Limb (tissue), 2 donors: ENCODE data around the gene TMEM72.

Experiments
- DNase-seq, 2 donors: peaks; one replicate each; pipeline ENCODE4 v3.0.0-alpha.2; 2016; ENCODE audit errors: extremely low spot score in 2 of 2

TMEM72 gene

DNA sequence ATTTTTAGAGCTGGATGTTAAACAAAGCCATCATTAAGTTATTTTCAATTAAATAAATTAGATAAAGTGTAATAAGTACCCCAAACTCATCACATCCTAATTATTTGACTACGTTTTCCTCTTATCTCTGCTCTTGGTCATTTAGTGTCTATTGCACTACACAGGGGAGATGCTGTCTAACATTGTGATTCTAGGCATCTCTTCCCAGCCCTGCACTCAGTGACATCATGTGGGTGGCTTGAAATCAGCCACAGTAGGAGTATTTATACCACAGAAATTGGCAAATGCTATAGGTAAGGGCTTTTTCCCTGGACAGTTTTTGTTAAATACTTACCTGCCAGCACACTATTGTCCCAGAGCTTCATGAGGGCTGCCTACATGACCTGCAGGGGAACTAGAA lies 21.3 kb upstream of the TMEM72 start:
- DNase-seq = no peak

DNA sequence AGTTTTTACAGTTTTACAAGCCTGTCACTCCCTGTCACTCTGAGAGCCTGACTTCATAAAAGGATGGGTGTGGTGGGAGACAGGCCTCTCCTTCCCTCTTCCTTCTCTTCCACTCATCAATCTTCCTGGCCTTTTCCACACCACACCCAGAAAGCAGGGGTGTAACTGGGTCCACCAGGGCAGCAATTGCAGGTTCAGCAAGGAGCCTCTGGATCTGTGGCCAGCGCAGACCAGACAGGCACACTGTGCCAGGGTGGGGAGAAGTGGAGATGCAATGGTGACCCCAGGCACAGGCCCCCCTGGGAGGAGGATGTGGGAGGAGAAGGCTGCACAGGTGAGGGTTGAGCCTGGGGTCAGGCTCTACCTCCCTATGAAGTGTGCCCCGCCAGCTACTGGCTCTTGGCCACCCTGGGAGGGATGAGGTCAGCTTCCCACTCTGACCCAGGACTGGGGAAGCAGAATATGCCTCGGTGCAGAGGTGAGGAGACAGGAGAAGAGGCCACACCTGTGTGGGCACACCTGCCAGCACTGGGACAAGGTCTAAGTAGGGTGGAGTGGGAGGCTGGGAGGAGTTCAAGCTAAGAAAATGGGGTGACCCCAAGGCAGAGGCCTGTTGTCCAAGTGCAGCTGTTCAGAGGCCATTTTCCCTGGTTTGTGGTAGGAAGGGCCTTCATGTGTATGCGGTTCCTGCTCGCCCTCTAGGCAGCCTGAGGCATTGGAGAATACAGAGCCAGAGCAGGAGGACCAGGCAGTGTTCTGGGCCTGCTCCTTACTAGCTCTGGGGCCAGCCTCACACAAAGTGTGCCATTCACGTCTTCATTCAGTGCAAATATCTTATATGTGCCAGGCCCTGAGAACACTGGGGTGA lies 20.2 kb upstream of the TMEM72 start:
- no peak for DNase-seq

DNA sequence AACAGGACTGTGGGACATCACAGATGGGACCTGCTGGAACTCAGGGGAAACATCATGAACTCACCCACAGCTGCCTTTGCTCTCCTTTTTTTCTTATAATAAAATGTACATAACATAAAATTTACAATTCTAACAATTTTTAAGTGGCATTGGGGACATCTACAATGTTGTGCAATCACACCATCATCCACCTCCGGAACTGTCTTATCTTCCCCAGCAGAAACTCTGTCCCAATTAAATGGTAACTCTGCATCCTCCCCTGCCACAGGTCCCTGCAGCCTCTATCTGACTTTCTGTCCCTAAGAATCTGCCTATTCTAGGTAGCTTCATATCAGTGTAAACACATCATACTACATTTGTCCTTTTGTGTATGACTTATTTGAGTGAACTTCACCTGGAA lies 19.4 kb upstream of the TMEM72 start:
- no peak for DNase-seq

DNA sequence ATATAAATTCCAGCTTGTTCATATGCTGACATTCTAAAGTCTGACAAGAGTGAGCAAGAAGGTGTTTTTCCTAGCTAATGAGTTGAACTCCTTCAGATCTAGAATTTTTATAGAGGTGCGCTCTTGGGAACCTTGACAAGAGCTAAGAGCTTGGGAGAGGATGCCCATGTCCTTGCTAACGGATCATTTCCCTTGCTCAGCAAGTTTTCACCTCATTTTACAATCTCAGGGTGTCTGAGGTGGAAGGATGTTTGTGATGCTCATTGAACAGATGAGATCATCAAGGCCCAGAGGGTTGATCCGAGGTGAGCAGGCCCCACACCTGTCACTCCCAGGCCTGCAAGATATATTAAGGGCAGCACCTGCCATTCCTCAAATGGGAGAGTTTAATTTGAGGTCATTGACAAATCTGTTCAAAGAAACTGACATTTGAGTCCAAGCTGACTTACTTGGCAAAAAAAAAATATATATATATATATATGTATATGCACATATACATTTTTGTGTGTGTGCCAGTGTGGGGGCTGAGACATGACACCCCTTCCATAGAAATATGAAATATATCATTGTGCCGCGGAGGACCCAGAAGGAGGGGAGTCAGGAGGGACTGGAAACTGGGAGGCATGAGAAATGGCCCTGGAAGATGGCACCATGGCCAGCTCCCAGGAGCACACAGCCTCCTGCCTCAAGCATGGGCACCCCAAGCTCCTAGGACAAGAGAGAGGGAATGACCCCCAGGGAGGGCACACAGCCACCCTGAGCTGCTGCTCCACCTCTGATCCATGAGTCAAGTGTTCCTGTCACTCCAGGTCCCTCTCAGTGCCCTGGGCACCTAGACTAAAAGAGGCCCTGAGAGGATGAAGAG lies 17.3 kb upstream of the TMEM72 start:
- no peak for DNase-seq

DNA sequence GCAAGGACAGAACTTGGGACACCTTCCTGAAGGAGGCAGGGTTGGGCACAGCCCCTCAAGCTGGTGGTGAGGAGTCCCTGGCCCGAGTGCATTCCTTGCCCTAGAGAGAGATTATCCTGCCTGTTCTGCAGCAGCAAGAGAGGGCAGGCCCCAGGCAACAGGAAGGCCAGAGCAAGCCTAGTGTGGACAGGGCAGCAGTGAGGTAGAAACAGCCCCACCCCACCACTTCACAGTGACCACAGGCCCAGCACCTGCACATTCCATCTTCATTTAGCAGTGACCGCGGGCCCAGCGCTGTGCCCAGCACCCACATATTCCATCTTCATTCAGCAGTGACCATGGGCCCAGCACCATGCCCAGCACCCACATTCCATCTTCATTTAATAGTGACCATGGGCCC lies 16.4 kb upstream of the TMEM72 start:
- DNase-seq = no peak

DNA sequence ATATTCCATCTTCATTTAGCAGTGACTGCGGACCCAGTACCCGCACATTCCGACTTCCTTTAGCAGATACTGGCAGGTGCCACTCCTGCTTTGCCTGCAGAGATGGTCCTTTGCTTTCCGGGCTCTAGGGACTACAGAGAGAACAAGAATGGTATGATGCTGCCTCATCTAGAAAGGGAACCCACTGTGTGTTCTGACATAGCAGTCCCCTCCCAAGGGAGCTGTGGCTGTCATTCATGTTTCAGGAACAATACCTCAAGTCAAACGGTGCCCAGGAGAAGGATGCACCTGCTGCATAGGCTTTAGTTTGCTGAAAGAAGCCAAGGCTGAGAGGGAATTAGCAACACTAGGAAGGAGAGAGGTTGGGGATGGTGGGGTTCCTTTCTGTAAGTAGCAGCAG lies 15.9 kb upstream of the TMEM72 start:
- no peak for DNase-seq

DNA sequence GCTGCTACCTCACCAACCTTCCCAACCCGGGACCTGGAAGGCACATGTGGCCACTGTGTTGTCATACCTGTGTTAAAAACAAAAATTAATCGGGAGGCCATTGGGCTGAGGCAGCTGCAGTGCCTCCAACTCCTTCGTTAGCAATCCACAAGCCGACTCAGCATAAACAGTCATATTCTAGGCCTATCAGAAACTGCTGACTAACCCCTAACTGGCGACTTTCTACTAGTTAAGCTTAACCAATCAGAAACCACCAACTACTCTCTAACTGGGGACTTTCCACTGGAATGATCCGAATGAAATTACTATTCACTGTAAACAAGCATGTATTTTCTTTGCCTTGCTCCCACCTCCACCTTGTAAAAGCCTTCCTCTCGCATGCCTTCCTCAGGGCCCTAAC lies 14.1 kb upstream of the TMEM72 start:
- no peak for DNase-seq

DNA sequence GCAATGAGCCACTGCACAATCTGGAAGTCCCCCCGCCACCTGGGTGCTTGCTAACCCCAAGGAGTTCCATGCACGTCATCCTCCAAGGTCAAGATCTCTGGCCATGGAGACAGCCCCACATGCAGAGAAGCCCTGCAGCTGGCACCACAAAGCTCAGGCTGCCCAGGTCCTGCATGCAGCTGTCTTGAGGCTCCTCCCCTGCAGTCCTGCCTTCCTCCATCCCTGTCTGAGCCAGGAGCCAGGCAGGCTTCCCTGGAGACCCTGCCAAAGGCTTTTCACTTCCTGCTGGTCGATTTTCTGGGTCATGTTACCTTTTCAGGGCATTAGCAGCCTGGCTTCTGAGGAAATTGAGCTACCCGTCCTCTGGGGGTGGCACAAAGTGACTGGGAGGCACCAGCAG lies 12.5 kb upstream of the TMEM72 start:
- no peak for DNase-seq

DNA sequence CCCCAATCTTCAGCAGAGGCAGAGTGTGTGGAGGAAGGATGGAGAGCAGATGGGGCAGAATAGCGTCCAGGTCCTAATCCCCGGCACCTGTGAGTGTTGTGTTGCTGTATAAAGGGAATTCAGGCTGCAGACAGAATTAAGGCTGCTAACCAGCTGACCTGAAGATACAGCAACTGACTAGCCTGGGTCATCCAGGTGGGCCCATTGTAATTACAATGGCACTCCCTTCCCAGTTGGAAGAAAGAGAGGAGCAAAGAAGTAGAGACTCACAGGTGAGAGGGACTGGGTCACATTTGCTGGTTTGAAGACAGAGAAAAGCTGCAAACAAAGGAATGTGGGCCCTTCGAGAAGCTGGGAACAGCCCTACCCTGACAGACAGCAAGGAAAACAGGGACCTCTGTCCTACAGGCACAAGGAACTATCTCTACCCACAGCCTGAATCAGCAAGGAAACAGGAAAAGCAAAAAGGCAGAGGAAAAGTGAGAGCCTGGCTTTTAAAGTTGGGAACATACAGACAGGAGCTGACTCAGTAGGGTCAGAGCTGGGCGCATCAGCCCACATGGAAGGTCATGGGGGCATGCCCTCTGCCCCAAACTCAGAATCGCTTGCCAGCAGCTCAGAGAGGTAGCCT lies 11.6 kb upstream of the TMEM72 start:
- DNase-seq = no peak

DNA sequence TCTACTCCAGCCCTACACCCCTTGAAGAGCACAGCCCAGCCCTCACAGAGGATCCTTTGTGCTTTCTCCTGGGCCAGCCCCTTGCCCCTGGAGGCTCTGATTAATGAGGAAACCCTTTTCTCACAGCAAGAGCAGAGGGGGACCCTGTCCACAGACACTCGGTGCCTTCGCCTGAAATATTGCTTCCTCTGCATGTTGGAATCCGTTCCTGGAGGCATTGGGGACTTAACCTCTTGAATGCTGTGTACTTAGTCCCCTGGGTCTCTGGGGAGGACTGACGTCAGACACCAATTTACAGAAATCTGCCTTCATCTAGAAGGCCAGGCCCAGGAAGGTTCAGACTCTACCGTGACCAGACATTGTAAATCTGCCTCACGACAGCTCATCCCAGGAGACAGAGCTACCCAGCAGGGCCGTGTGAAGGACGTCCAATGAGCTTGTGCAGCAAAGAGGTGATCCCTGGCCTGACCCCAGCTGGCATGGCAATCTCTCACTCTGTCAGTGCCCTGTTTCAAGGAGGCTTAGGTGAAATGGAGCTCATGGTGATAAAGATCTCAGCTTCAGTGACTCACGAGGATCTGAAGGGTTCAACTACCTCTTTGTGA lies 8.1 kb upstream of the TMEM72 start:
- DNase-seq = no peak

DNA sequence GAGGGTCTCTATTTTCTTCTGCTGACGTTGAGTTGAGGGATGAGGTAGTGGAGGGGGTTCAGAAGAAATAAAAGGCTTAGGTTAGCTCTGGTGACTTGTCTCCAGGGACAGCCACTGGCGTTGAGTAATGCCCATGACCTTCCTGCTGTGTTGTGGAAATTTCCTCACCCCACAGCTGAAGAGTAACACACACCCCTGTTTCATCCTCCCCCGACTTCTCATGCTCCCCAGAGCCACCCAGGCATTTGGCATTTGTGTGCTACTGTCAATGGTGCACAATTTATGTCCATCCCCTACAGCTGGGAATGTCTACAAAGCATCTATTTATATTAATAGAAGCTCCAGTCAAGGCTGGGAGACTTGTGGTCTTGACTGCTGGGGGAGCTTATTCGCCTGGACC lies 4.7 kb upstream of the TMEM72 start:
- no peak for DNase-seq

DNA sequence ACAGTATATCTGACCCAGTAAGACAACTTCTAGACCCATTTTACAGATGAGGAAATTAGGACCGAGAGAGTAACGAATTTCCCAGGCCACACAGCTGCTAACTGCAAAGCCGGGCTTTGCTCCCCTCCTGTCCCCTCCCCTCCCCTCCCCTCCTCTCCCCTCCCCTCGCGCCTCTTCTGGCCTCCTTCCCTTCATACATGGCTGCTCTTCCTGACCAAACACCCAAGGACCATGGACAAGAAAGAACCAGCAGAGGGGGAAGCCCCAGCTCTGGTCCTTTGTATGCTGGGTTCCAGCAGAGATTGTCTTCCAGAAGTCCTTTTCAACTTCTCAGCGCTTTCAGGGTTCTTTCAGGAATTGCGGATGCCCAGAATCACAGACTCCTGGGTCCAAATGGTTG lies 3.6 kb upstream of the TMEM72 start:
- DNase-seq = no peak

DNA sequence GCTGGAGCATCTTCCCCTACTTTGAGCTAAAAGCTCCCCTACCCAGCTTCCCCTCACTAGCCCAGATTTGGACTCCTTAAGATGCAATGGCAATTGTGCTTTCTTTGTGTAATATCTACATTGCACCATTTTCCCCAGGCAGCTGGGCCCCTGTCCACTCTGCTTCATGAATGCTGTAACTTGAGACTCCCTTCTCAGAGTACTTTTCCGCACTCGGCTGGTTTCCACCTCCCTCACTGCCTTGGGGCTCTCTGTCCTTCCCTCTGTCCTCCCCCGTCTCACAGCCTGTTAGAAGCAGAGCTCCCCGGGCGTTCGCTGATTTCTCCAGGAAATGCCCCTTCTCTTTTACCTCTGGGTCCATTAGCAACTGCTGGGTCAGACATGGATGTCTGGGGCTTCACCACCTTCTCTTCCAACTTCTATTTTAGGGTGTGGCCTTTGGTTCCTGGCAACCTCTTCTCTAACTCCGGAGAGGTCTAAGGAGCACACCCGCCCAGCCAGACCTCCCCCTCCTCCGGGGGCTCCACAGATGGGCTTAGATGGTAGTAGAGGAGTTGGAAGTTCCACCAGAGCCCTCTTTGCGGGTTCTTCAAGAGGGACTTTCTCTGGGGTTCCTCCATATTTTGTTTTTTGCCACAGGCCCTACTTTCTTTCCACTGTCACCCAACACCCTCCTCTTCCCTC lies 2.9 kb upstream of the TMEM72 start:
- peak; percentile 48 to 60 for DNase-seq

DNA sequence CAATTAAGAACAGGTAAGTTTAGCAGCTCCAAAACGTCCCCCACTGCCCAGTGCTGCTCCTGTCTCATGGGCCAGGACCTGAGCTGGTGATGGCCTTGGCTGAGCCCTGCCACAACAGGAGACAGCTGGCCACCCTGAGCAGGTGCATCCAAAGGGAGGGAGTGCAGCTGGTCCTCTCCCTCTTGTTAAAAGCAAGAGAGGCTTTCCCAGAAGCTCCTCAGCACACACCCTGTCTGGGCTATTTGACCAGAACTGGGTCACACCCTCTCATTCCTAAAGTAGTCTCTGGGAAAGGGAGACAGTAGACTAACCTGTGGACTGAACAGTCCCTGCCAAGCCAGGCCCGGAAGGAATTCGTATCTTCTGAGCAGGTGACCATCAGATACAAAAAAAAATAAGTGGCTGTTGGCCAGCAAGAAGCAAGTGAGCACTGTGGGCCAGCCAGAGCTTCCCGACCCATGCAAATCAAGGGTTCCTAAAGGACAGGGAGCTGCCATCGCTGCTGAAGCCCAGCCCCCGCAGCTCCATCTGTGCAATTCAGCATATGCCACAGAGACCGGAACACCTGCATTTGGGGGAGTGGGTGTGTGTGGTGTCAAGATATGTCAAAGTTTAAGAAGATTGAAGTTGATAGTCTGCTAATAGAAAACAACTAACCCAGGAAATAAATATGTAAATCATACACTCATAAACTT lies 2.1 kb upstream of the TMEM72 start:
- no peak for DNase-seq

DNA sequence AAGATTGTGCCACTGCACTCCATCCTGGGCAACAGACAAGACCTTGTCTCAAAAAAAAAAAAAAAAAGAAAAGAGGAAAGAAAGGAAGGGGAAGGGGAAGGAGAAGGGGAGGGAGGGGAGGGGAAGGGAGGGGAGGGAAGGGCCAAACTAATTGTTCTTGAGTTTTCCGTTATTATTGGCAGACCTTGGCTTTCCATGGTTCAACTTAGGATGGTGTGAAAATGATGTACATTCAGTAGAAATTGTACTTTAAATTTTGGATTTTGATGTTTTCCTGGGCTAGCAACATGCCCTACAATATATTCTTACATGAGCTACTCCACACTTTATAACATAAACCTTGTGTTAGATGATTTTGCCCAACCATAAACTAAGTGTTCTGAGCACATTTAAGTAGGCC lies 1.2 kb upstream of the TMEM72 start:
- no peak for DNase-seq

DNA sequence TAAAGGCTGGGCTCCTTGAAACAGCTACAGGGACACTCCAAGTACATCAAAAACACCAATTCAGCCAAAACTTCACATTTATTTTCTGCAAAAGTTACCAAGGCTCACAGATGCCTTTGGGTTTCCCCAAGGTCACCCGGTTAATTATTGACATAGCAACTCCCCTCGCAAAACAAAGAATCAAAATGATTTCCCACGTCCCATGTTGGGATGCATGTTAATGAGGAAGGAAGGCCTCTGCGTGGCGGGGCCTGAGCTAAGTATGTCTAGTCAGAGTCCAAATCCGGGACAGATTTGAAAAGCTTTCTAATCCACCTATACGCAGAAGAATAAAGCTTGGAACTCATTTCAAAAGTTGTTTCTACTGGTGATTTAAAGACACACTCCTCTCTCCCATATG lies 535 bp upstream of the TMEM72 start:
- DNase-seq = no peak

DNA sequence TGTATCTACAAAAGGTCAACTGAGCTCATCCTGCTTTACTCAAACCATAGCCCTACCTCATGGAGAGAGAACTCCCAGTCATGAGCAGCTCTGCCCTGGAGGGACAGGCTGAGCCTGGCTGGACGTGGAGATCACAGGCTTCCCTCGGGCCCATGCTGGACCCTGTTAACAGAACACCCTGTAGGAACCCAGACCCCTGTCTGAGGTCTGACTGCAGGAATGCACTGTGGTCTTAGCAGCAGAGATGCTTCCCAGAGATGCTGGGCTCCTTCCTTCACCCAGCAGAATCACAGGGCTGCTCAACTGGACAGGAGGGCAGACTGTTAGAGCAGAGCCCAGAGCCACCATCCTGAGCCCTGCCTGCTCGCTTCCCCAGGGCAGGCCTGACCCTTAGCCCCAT lies 814 bp downstream of the TMEM72 start:
- DNase-seq = no peak

DNA sequence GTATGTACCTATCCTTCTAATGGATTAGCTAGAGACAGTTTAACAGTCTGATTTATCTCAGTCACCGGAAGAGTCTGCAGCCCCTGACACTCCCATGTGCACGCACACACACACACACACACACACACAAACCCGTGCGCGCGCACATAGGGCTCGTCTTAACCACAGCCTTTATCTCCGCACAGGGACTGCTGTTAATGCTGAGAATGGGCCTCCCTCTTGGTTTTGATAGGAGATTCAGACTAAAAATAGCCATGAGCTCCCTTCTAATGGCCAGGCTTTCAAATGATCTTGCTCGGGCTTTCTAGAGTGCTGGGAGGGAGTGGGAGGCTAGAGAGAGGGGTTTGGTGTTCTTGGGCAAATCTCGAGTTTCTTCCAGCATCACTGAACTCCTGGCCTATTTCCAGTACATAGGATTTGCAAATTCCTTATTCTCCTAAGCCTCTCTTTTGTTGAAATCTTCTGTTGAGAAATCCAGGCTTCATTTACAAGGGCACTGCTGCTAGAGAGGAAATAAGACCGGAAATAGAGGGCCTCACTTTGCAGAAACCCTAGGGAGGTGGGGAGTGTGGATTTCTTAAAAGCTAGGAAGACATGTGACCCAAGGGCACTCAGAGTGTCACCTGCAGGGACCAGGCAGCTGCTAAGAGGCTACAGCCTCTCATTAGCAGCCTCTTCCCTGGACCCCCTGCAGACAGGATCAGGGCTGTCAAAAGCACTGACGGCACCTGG lies 2.4 kb downstream of the TMEM72 start:
- peak in 1 of 2 donors; percentile 63 for DNase-seq

DNA sequence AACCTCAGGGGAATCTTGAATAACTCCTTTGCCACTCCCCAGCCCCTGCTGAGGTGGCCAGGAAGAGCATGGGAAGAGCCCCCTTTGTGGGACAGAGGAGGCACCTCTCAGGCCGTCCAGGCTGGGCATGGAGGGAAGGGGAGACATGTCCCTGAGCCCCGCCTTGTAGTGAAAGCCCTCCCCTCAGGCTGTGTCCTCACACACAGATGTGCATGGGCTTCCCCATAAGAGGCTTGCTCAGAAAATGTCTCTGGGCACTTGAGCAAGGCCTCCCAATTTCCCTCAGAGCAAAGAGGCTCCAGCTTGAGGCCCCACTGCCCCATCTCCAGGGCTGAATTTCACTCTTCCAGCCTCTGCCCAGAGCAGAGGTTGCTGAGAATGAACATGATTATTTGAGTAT lies 3.8 kb downstream of the TMEM72 start:
- DNase-seq = no peak

DNA sequence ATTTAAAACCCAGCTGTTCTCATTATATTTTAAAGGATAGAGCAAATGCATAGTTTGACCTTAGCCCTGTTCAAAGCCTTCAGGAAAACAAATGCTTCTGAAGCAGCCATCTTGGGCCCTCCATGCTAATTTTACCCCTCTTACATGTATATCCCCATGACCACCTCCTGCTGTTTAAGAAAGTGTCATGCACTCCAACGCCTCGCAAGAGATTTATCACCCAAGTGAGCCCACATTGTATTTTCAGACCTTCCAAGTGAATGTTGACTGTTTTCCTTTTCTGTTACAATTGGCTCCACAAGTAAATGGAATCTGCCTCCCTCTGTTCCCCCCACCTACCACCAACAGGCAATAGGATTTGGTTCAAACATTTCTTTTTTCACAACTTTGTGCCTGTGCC lies 5.3 kb downstream of the TMEM72 start:
- no peak for DNase-seq
